HepG2 (cell line): ENCODE data around the gene HEY2. TPM values are rescaled to one million over a fixed set of nuclear protein-coding genes. Genes with fewer than 3 reads are reported as not detected.
A peak's percentile ranks its signal among the peaks of the same experiment; 100 is the strongest.

ENCODE experiments used
- ATAC-seq: fragments of 200-7000 bp; cut with Tn5 transposase; 3 replicates; pipeline ENCODE4 v1.9.1; 2020; ENCODE audit warnings: mild to moderate bottlenecking, moderate library complexity
- BruUV-seq: library from RNA; stranded (reverse); fragments of 400-500 nt; replicated peaks from 2 replicates; lab custom pipeline; 2021; lab: Mats Ljungman, UMichigan
- CTCF ChIA-PET: fragments of 300-600 bp; formaldehyde crosslinking; extraction: SDS; loops from one replicate; lab custom pipeline; 2021; ENCODE audit warnings: low total read pairs, inconsistent platforms, low intra/inter-chr PET ratio; lab: Yijun Ruan, JAX
- POLR2A ChIA-PET: fragments of 350-600 bp; sonication (Branson Sonifier 250); formaldehyde crosslinking; loops from one replicate; lab custom pipeline; 2020; ENCODE audit warnings: antibody characterized with exemption, inconsistent platforms; lab: Yijun Ruan, JAX
- DNase-seq: peaks from one replicate; pipeline ENCODE4 v3.0.0-alpha.2; 2015; ENCODE audit warnings: low spot score
- FAIRE-seq: peaks from 3 replicates; lab custom pipeline; 2011; peaks lifted over from hg19 to GRCh38; lab: Jason Lieb, UNC
- H2AFZ ChIP-seq: one replicate; pipeline ENCODE4 v1.6.1; 2011; ENCODE audit warnings: low read length, inconsistent platforms
- H3K27ac ChIP-seq: fragments of 300-600 bp; 3 replicates; pipeline ENCODE4 v1.8.0; 2011; ENCODE audit warnings: mixed run types, mild to moderate bottlenecking, mixed read lengths, low read length, inconsistent platforms; ENCODE audit not compliant: insufficient read depth; ENCODE audit errors: extremely low read length
- H3K27me3 ChIP-seq, 2 experiments: fragments of 200-600 bp in 1 of 2; 2 replicates in 1 of 2; 3 replicates in 1 of 2; pipeline versions ENCODE4 v1.6.0 to v1.8.0; 2011; ENCODE audit warnings: low read length in 2 of 2, mild to moderate bottlenecking in 2 of 2, moderate library complexity in 2 of 2, inconsistent platforms in 1 of 2; ENCODE audit not compliant: insufficient read depth in 2 of 2, control insufficient read depth in 1 of 2
- H3K36me3 ChIP-seq, 2 experiments: fragments of 200-600 bp in 1 of 2; replicated peaks in 1 of 2; 2 replicates in 1 of 2; 3 replicates in 1 of 2; pipeline versions ENCODE4 v1.5.1 to v1.8.0; 2011; ENCODE audit warnings: low read length in 2 of 2, inconsistent platforms in 1 of 2; ENCODE audit not compliant: insufficient read depth in 2 of 2, control insufficient read depth in 1 of 2
- H3K4me1 ChIP-seq: 2 replicates; pipeline ENCODE4 v1.5.1; 2012; ENCODE audit warnings: low read length, inconsistent platforms; ENCODE audit not compliant: insufficient read depth
- H3K4me2 ChIP-seq: 2 replicates; pipeline ENCODE4 v1.6.0; 2011; ENCODE audit warnings: low read depth, low read length, inconsistent platforms
- H3K4me3 ChIP-seq, 3 experiments: fragments of 200-600 bp in 1 of 3; sonication (generic), shearing (Covaris generic) in 1 of 3; replicated peaks in 1 of 3; 2 replicates each; pipeline ENCODE4 v1.5.1; 2011 to 2016; ENCODE audit warnings: low read length in 3 of 3, inconsistent platforms in 2 of 3, low read depth in 2 of 3, mild to moderate bottlenecking in 2 of 3, control low read depth in 1 of 3, mixed read lengths in 1 of 3; ENCODE audit not compliant: insufficient read depth in 1 of 3
- H3K79me2 ChIP-seq: one replicate; pipeline ENCODE4 v1.6.1; 2011; ENCODE audit warnings: low read length, inconsistent platforms; ENCODE audit not compliant: insufficient read depth
- H3K9ac ChIP-seq: 2 replicates; pipeline ENCODE4 v1.6.0; 2011; ENCODE audit warnings: mild to moderate bottlenecking, low read depth, low read length, inconsistent platforms; ENCODE audit not compliant: insufficient read depth
- H3K9me3 ChIP-seq: 2 replicates; pipeline ENCODE4 v1.5.1; 2012; ENCODE audit warnings: mild to moderate bottlenecking, low read length
- H4K20me1 ChIP-seq: 2 replicates; pipeline ENCODE4 v1.6.0; 2011; ENCODE audit warnings: inconsistent platforms, mild to moderate bottlenecking, low read length, moderate library complexity; ENCODE audit not compliant: insufficient read depth
- CC2D1A ChIP-seq: sonication (generic); formaldehyde crosslinking; IDR thresholded peaks from 2 replicates; pipeline ENCODE4 v1.8.1; 2023; ENCODE audit warnings: mild to moderate bottlenecking, missing genetic modification reagents
- DR1 ChIP-seq: sonication (generic); formaldehyde crosslinking; IDR thresholded peaks from 2 replicates; pipeline ENCODE4 v1.8.0; 2021; ENCODE audit warnings: mild to moderate bottlenecking, missing genetic modification reagents, inconsistent platforms
- ELF3 ChIP-seq: IDR thresholded peaks from 2 replicates; pipeline ENCODE4 v1.6.1; 2016; ENCODE audit warnings: missing genetic modification reagents, missing compliant biosample characterization
- GABPB1 ChIP-seq: IDR thresholded peaks from 2 replicates; pipeline ENCODE4 v1.6.1; 2016; ENCODE audit warnings: mild to moderate bottlenecking, missing genetic modification reagents, moderate library complexity, missing compliant biosample characterization
- HINFP ChIP-seq: sonication (generic); formaldehyde crosslinking; IDR thresholded peaks from 2 replicates; pipeline ENCODE4 v1.4.0; 2020; ENCODE audit warnings: low read depth, mild to moderate bottlenecking, missing genetic modification reagents
- HNRNPLL ChIP-seq: fragments of 200-400 bp; formaldehyde crosslinking; IDR thresholded peaks from 2 replicates; pipeline ENCODE4 v1.6.1; 2017; ENCODE audit warnings: mild to moderate bottlenecking, low read depth, low read length; ENCODE audit not compliant: poor library complexity, severe bottlenecking
- ISL2 ChIP-seq: sonication (generic); formaldehyde crosslinking; IDR thresholded peaks from 2 replicates; pipeline ENCODE4 v1.5.0; 2020; ENCODE audit warnings: missing genetic modification reagents
- MTF1 ChIP-seq: sonication (generic); formaldehyde crosslinking; IDR thresholded peaks from 2 replicates; pipeline ENCODE4 v1.5.0; 2020; ENCODE audit warnings: missing genetic modification reagents
- PCBP2 ChIP-seq: fragments of 200-400 bp; formaldehyde crosslinking; optimal IDR thresholded peaks from 2 replicates; pipeline ENCODE3; 2018; ENCODE audit warnings: low read length, low read depth; ENCODE audit not compliant: poor library complexity, severe bottlenecking
- POLR2AphosphoS2 ChIP-seq: IDR thresholded peaks from 2 replicates; pipeline ENCODE4 v1.6.1; 2011; ENCODE audit warnings: low read depth, low read length, improper control_type of control experiment
- POLR2AphosphoS5 ChIP-seq: IDR thresholded peaks from 2 replicates; pipeline ENCODE4 v1.6.1; 2012; ENCODE audit warnings: low read depth, low read length
- SALL1 ChIP-seq: sonication (generic); formaldehyde crosslinking; IDR thresholded peaks from 2 replicates; pipeline ENCODE4 v1.8.0; 2022; ENCODE audit warnings: mild to moderate bottlenecking, missing genetic modification reagents
- STAG1 ChIP-seq: sonication (generic); formaldehyde crosslinking; IDR thresholded peaks from 2 replicates; pipeline ENCODE4 v1.4.0; 2020; ENCODE audit warnings: missing genetic modification reagents
- TCF12 ChIP-seq, 2 experiments: fragments of 450-650 bp in 1 of 2; sonication (generic) in 1 of 2; formaldehyde crosslinking in 1 of 2; IDR thresholded peaks; 2 replicates each; pipeline versions ENCODE4 v1.6.1 to v1.8.0; 2017 to 2022; ENCODE audit warnings: antibody characterized with exemption in 1 of 2, mild to moderate bottlenecking in 1 of 2, missing genetic modification reagents in 1 of 2, moderate library complexity in 1 of 2
- ZKSCAN5 ChIP-seq: sonication (generic); formaldehyde crosslinking; IDR thresholded peaks from 2 replicates; pipeline ENCODE4 v1.5.1; 2020; ENCODE audit warnings: mild to moderate bottlenecking, missing genetic modification reagents
- ZMYM4 ChIP-seq: sonication (generic); formaldehyde crosslinking; IDR thresholded peaks from 2 replicates; pipeline ENCODE4 v1.8.1; 2023; ENCODE audit warnings: mild to moderate bottlenecking, missing genetic modification reagents
- ZNF605 ChIP-seq: sonication (generic); formaldehyde crosslinking; IDR thresholded peaks from 2 replicates; pipeline ENCODE4 v1.8.0; 2022; ENCODE audit warnings: mild to moderate bottlenecking, missing genetic modification reagents
- ZNF816 ChIP-seq: sonication (generic); formaldehyde crosslinking; IDR thresholded peaks from 2 replicates; pipeline ENCODE4 v1.8.0; 2022; ENCODE audit warnings: missing genetic modification reagents, mild to moderate bottlenecking, borderline replicate concordance
- WGBS: methylation state at CpG from one replicate; pipeline ENCODE4 v1.1.6; 2017; ENCODE audit warnings: low lambda C conversion rate; 5-methylcytosine and 5-hydroxymethylcytosine counted together
- in situ Hi-C: cut with HindIII; loops from 2 replicates; pipeline ENCODE4 v1.10.0; 2017; ENCODE audit warnings: low pct_unique_long_range_greater_than_20kb; ENCODE audit not compliant: extremely low pct_ligation_motif_present
- intact Hi-C: fragments of 100-400 bp; cut with micrococcal nuclease; formaldehyde crosslinking; loops from one replicate; pipeline ENCODE4 v1.10.0; 2022; ENCODE audit not compliant: unreplicated experiment
- polyA plus RNA-seq, 8 experiments: library from polyadenylated mRNA; depleted of rRNA in 3 of 8; stranded (reverse) in 7 of 8; unstranded in 1 of 8; fragments of >200 nt; fragmentation: Illumina TruSeq in 4 of 8; extraction: Trizol in 4 of 8; gene quantifications; 2 replicates each; pipeline versions ENCODE4 v1.2.1 to v1.2.3, GENCODE V29; 2011 to 2016; ENCODE audit warnings: low read depth in 4 of 8, missing spikeins in 1 of 8, mixed read lengths in 1 of 8; ENCODE audit not compliant: insufficient read depth in 1 of 8
- total RNA-seq, 5 experiments: library from RNA; depleted of rRNA; stranded (reverse); fragments of >200 nt; fragmentation: Illumina TruSeq; extraction: Trizol; gene quantifications; 2 replicates each; pipeline ENCODE4 v1.2.3, GENCODE V29; 2016; ENCODE audit warnings: low read depth in 1 of 5
- TF ChIP-seq, protein P1 (sequence below): sonication (generic); formaldehyde crosslinking; IDR thresholded peaks from 2 replicates; pipeline ENCODE4 v1.4.0; 2020; ENCODE audit warnings: missing genetic modification reagents, mild to moderate bottlenecking, borderline replicate concordance
- TF ChIP-seq, protein P2 (sequence below): sonication (generic); formaldehyde crosslinking; IDR thresholded peaks from 2 replicates; pipeline ENCODE4 v1.5.0; 2020; ENCODE audit warnings: mild to moderate bottlenecking, low read depth, missing genetic modification reagents, borderline replicate concordance

Gene HEY2
- total and polyA plus RNA-seq, 2 of the 13 experiments (the other 11 are each of a cell fraction or from before 2014, with no cell fraction given), result 0.04 TPM

DNA sequence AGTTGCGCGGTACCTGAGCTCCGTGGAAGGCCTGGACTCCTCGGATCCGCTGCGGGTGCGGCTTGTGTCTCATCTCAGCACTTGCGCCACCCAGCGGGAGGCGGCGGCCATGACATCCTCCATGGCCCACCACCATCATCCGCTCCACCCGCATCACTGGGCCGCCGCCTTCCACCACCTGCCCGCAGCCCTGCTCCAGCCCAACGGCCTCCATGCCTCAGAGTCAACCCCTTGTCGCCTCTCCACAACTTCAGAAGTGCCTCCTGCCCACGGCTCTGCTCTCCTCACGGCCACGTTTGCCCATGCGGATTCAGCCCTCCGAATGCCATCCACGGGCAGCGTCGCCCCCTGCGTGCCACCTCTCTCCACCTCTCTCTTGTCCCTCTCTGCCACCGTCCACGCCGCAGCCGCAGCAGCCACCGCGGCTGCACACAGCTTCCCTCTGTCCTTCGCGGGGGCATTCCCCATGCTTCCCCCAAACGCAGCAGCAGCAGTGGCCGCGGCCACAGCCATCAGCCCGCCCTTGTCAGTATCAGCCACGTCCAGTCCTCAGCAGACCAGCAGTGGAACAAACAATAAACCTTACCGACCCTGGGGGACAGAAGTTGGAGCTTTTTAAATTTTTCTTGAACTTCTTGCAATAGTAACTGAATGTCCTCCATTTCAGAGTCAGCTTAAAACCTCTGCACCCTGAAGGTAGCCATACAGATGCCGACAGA, 9.9 kb downstream of the HEY2 start:
- intact Hi-C loops, result no loop called here
- no peaks in the 10 kb centered on the region for H3K4me1 ChIP-seq
- BruUV-seq, result no TSS peak
- H3K27me3 ChIP-seq, result no peaks in the 10 kb centered on the region
- no peak overlapping the region for H2AFZ ChIP-seq
- ChIA-PET CTCF (interaction anchor here (1.3 to 1.4 kb wide), 2 partner anchors 445 to 448 kb away, joined by 5 read pairs; no protein-coding TSS in a partner anchor), POLR2A (no interaction called here)
- H3K79me2 ChIP-seq, result no peaks in the 10 kb centered on the region
- H3K9me3 ChIP-seq, result no peaks in the 10 kb centered on the region
- H3K27ac ChIP-seq, result no peak overlapping the region
- H4K20me1 ChIP-seq, result no peaks in the 10 kb centered on the region
- FAIRE-seq (no peak), DNase-seq (no peak), ATAC-seq (peak; percentile 84)
- H3K4me3 ChIP-seq, result no peak overlapping the region
- 83% methylated on average over 42 of the region's 42 CpGs for whole genome bisulfite sequencing
- in situ Hi-C loops, result loop anchor here (25.0 kb wide), 1 partner anchor 897 kb away; no protein-coding TSS in a partner anchor
- H3K9ac ChIP-seq, result no peak overlapping the region
- no peak overlapping the region for H3K4me2 ChIP-seq
- H3K36me3 ChIP-seq, result no peaks in the 10 kb centered on the region
- no peak for TF ChIP-seq MTF1 (CRISPR knock-in tag)
- no peak for TF ChIP-seq HNRNPLL
- TF ChIP-seq SALL1 (CRISPR knock-in tag), result no peak
- TF ChIP-seq STAG1, result peak; percentile 41; the same call in 1 of the 2 replicates
- TF ChIP-seq DR1 (CRISPR knock-in tag), result no peak
- TF ChIP-seq GABPB1 (CRISPR knock-in tag), result peak; percentile 42; the same call in 1 of the 2 replicates
- peak; percentile 24; the same call in 1 of the 2 replicates for TF ChIP-seq ZMYM4 (CRISPR knock-in tag)
- TF ChIP-seq ZKSCAN5 (CRISPR knock-in tag), result no peak
- TF ChIP-seq TCF12 (IDR thresholded peaks at IDR 0.05), result no peak
- TF ChIP-seq TCF12 (CRISPR knock-in tag; IDR thresholded peaks at IDR 0.05), result no peak
- TF ChIP-seq PCBP2, result no peak
- TF ChIP-seq, protein P1, sequence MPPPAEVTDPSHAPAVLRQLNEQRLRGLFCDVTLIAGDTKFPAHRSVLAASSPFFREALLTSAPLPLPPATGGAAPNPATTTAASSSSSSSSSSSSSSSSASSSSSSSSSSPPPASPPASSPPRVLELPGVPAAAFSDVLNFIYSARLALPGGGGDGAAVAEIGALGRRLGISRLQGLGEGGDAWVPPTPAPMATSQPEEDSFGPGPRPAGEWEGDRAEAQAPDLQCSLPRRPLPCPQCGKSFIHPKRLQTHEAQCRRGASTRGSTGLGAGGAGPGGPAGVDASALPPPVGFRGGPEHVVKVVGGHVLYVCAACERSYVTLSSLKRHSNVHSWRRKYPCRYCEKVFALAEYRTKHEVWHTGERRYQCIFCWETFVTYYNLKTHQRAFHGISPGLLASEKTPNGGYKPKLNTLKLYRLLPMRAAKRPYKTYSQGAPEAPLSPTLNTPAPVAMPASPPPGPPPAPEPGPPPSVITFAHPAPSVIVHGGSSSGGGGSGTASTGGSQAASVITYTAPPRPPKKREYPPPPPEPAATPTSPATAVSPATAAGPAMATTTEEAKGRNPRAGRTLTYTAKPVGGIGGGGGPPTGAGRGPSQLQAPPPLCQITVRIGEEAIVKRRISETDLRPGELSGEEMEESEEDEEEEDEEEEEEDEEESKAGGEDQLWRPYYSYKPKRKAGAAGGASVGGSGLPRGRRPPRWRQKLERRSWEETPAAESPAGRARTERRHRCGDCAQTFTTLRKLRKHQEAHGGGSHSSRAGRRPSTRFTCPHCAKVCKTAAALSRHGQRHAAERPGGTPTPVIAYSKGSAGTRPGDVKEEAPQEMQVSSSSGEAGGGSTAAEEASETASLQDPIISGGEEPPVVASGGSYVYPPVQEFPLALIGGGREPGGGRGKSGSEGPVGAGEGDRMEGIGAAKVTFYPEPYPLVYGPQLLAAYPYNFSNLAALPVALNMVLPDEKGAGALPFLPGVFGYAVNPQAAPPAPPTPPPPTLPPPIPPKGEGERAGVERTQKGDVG (CRISPR knock-in tag), result no peak
- no peak for TF ChIP-seq POLR2AphosphoS2
- TF ChIP-seq, protein P2, sequence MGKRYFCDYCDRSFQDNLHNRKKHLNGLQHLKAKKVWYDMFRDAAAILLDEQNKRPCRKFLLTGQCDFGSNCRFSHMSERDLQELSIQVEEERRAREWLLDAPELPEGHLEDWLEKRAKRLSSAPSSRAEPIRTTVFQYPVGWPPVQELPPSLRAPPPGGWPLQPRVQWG (CRISPR knock-in tag), result no peak
- TF ChIP-seq ZNF816 (CRISPR knock-in tag), result no peak
- no peak for TF ChIP-seq ELF3 (CRISPR knock-in tag)
- TF ChIP-seq ZNF605, result no peak
- no peak for TF ChIP-seq ISL2 (CRISPR knock-in tag)
- no peak for TF ChIP-seq HINFP (CRISPR knock-in tag)
- no peak for TF ChIP-seq CC2D1A (CRISPR knock-in tag)
- TF ChIP-seq POLR2AphosphoS5, result no peak
